Upper lobe of left lung (tissue), 6 donors: Measurements from ENCODE around the gene NHS. TPM values are rescaled to one million over a fixed set of nuclear protein-coding genes. Genes with fewer than 3 reads are reported as not detected.

Source experiments
- ATAC-seq, 2 donors: fragments of 200-7000 bp; cut with Tn5 transposase; one replicate each; pipeline ENCODE4 v1.9.1; 2022; ENCODE audit warnings: mild to moderate bottlenecking in 2 of 2, moderate library complexity in 2 of 2; ENCODE audit not compliant: low FRiP score in 2 of 2
- DNase-seq, 2 donors: peaks; one replicate each; pipeline ENCODE4 v3.0.0-alpha.2; 2019 to 2020
- H3K27ac ChIP-seq, 4 donors: fragments of 200-600 bp; sonication (generic); one replicate each; pipeline ENCODE4 v1.5.1; 2016 to 2019
- H3K27me3 ChIP-seq, 4 donors: fragments of 200-600 bp; sonication (generic); one replicate each; pipeline ENCODE4 v1.5.1; 2017 to 2019
- H3K36me3 ChIP-seq, 4 donors: fragments of 200-600 bp; sonication (generic); one replicate each; pipeline ENCODE4 v1.5.1; 2016 to 2019
- H3K4me1 ChIP-seq, 4 donors: fragments of 200-600 bp; sonication (generic); one replicate each; pipeline ENCODE4 v1.5.1; 2018 to 2019
- H3K4me3 ChIP-seq, 4 donors: fragments of 200-600 bp; sonication (generic); one replicate each; pipeline ENCODE4 v1.5.1; 2017 to 2019; ENCODE audit warnings: mild to moderate bottlenecking in 2 of 4, moderate library complexity in 1 of 4
- H3K9me3 ChIP-seq, 4 donors: fragments of 200-600 bp; sonication (generic); one replicate each; pipeline ENCODE4 v1.5.1; 2018 to 2019
- CTCF ChIP-seq, 6 experiments: fragments of 450-650 bp in 4 of 6; fragments of 200-600 bp in 2 of 6; sonication (generic) in 2 of 6; IDR thresholded peaks; one replicate each; pipeline ENCODE4 v1.5.1; 2016 to 2019; ENCODE audit warnings: antibody characterized with exemption in 6 of 6
- EP300 ChIP-seq, 4 donors: sonication (generic); formaldehyde crosslinking; IDR thresholded peaks; one replicate each; pipeline ENCODE4 v1.5.1; 2017; ENCODE audit warnings: antibody characterized with exemption in 4 of 4, control low read depth in 2 of 4
- POLR2A ChIP-seq, 4 donors: fragments of 450-650 bp; IDR thresholded peaks; one replicate each; pipeline ENCODE4 v1.5.1; 2016 to 2017; ENCODE audit warnings: antibody characterized with exemption in 4 of 4, mild to moderate bottlenecking in 2 of 4
- POLR2AphosphoS5 ChIP-seq, 2 donors: sonication (generic); formaldehyde crosslinking; IDR thresholded peaks; one replicate each; pipeline ENCODE4 v1.5.1; 2017; ENCODE audit warnings: antibody characterized with exemption in 2 of 2
- WGBS, 2 donors: methylation state at CpG; one replicate each; pipeline ENCODE4 v1.1.5; 2017 to 2018; 5-methylcytosine and 5-hydroxymethylcytosine counted together
- total RNA-seq, 6 donors: library from RNA; depleted of rRNA in 4 of 6; stranded (reverse); fragments of >200 nt in 4 of 6; gene quantifications; one replicate each; pipeline versions ENCODE4 v1.1.0 to v1.2.1, GENCODE V29; 2016 to 2021
- donor health status: DM: no; HTN: no; CAD: no; lungs with moderate emphysema.
- donor health status: DM: no; HTN: yes; CAD: no; lungs with severe emphysema.

NHS gene
- total RNA-seq, 6 donors from 2014 or later = 0.46 to 6.3 (median 2.4) TPM

GRCh38 chrX:17597836-17598439 is 222.9 kb downstream of the NHS start:
- Histone ChIP-seq H3K9me3 (no peaks in the 10 kb centered on the region), H3K27ac (no peak overlapping the region), H3K4me1 (peaks cover 0 to 7% (median 5%) of the 10 kb centered on the region in 4 donors), H3K4me3 (no peak overlapping the region), H3K27me3 (no peaks in the 10 kb centered on the region), H3K36me3 (no peaks in the 10 kb centered on the region)
- TF ChIP-seq POLR2AphosphoS5 (IDR thresholded peaks at IDR 0.05) = no peak
- DNase-seq = peak in 1 of 2 donors; percentile 77
- WGBS, 2 donors = 45 to 52% methylated on average over 5 to 6 of the region's 6 CpGs
- peak in 1 of 2 donors; percentile 31 for ATAC-seq

- Histone ChIP-seq H3K36me3 (no peaks in the 10 kb centered on the region), H3K4me1 (peaks cover 0 to 7% (median 4%) of the 10 kb centered on the region in 4 donors), H3K9me3 (no peaks in the 10 kb centered on the region), H3K27me3 (no peaks in the 10 kb centered on the region), H3K4me3 (no peak overlapping the region), H3K27ac (no peak overlapping the region)
- ATAC-seq (no peak), DNase-seq (no peak)
- TF ChIP-seq CTCF (IDR thresholded peaks at IDR 0.05) = no peak
- TF ChIP-seq POLR2AphosphoS5 (IDR thresholded peaks at IDR 0.05) = no peak
- no peak for TF ChIP-seq POLR2A (IDR thresholded peaks at IDR 0.05)
- TF ChIP-seq EP300 (IDR thresholded peaks at IDR 0.05) = no peak
- WGBS, 2 donors = 48 to 60% methylated on average over 6 of the region's 6 CpGs
These were observed 226.6 kb downstream of the NHS start for GRCh38 chrX:17601441-17602200.

GRCh38 chrX:17602245-17602644 is 227.2 kb downstream of the NHS start:
- no peak overlapping the region for H3K27ac ChIP-seq
- ATAC-seq = no peak
- H3K4me3 ChIP-seq = no peak overlapping the region
- no peak for DNase-seq
- TF ChIP-seq POLR2A (IDR thresholded peaks at IDR 0.05) (no peak), EP300 (IDR thresholded peaks at IDR 0.05) (no peak)
- no peaks in the 10 kb centered on the region for H3K9me3 ChIP-seq
- H3K27me3 ChIP-seq = no peaks in the 10 kb centered on the region
- no peaks in the 10 kb centered on the region for H3K36me3 ChIP-seq
- peaks cover 0 to 7% (median 4%) of the 10 kb centered on the region in 4 donors for H3K4me1 ChIP-seq

DNA sequence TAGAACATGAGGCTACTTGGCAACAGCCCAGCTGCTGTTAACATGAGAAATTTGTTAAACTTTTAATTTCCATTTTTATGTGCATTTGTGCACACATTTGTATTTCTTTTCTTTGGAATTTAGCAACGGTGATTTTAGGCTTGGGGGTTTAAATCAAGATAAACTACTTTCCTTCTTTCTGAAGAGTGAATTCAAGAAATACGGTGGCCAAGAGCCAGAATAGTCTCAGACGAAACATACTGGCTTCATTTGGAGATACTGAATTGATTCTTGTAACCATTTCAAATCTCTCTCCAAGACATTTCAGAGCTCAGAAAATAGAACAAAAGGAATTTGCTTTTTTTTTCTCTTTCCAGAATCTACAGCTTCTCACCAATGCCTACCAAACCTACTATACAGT is 228.2 kb downstream of the NHS start:
- Histone ChIP-seq H3K36me3 (no peaks in the 10 kb centered on the region), H3K27ac (no peak overlapping the region), H3K9me3 (no peaks in the 10 kb centered on the region), H3K4me1 (peaks cover 0 to 4% (median 3%) of the 10 kb centered on the region in 4 donors), H3K4me3 (no peak overlapping the region), H3K27me3 (no peaks in the 10 kb centered on the region)
- TF ChIP-seq POLR2AphosphoS5 (IDR thresholded peaks at IDR 0.05) (no peak), EP300 (IDR thresholded peaks at IDR 0.05) (no peak), POLR2A (IDR thresholded peaks at IDR 0.05) (no peak), CTCF (IDR thresholded peaks at IDR 0.05) (no peak)
- 61 to 65% methylated on average over 3 of the region's 3 CpGs for WGBS, 2 donors
- no peak for DNase-seq
- ATAC-seq = no peak

DNA sequence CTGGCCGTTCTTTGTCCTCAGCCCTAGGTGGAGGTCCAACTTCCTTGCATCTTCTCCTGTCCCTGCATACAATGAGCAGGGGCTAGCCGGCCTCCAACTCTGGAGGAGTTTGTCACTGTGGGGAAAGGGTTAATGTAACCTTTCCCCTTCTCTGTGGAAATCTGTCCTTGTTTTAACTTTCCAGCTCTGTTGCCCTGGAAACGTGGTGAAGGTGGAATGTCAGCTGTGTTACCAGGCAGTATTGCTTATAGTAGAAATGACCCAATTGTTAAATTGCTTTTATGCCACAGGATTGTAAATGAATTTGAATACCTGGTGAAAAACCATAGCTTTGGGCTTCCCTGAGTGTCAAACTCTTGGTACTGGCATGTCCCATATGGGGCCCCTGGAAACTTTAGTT is 230.7 kb downstream of the NHS start:
- Histone ChIP-seq H3K4me3 (no peak overlapping the region), H3K9me3 (no peaks in the 10 kb centered on the region), H3K27ac (no peak overlapping the region), H3K27me3 (no peaks in the 10 kb centered on the region), H3K4me1 (no peaks in the 10 kb centered on the region), H3K36me3 (no peaks in the 10 kb centered on the region)
- TF ChIP-seq POLR2A (IDR thresholded peaks at IDR 0.05) = no peak
- no peak for TF ChIP-seq EP300 (IDR thresholded peaks at IDR 0.05)
- TF ChIP-seq CTCF (IDR thresholded peaks at IDR 0.05) = no peak
- TF ChIP-seq POLR2AphosphoS5 (IDR thresholded peaks at IDR 0.05) = no peak
- DNase-seq (no peak), ATAC-seq (no peak)
- WGBS, 2 donors = 63 to 83% methylated on average over 3 of the region's 3 CpGs
